CD4-positive, CD25-positive, alpha-beta regulatory T cell (primary cell): ENCODE measurements around the gene GHITM. TPM values are rescaled to one million over a fixed set of nuclear protein-coding genes. Genes with fewer than 3 reads are reported as not detected.
A peak's percentile ranks its signal among the peaks of the same experiment; 100 is the strongest.
"Not testable (repeated sequence)": the region's sequence is repeated elsewhere in the genome, so short reads cannot be mapped to it uniquely, and the experiment has no call there.

ENCODE experiments used
- ATAC-seq, 2 donors: fragments of 150-1000 bp; cut with Tn5 transposase; one replicate each; pipeline ENCODE4 v1.10.0; 2021; ENCODE audit warnings: low read depth in 2 of 2, moderate number of reproducible peaks in 2 of 2, moderate library complexity in 1 of 2
- DNase-seq, 3 donors: peaks; one replicate each; pipeline versions ENCODE4 v3.0.0 to v3.0.0-alpha.2; 2012 to 2022; ENCODE audit warnings: mixed read lengths in 1 of 3
- H3K27ac ChIP-seq: one replicate; pipeline ENCODE4 v1.7.0; 2013; ENCODE audit warnings: mild to moderate bottlenecking, low read length; ENCODE audit not compliant: insufficient read depth, poor library complexity, severe bottlenecking
- H3K27me3 ChIP-seq: one replicate; pipeline ENCODE4 v1.7.0; 2013; ENCODE audit warnings: low read length; ENCODE audit not compliant: control insufficient read depth, insufficient read depth
- H3K36me3 ChIP-seq: one replicate; pipeline ENCODE4 v1.7.0; 2013; ENCODE audit warnings: mild to moderate bottlenecking, low read length, moderate library complexity; ENCODE audit not compliant: control insufficient read depth, insufficient read depth
- H3K4me1 ChIP-seq: 2 replicates; pipeline ENCODE4 v1.7.0; 2013; ENCODE audit warnings: mild to moderate bottlenecking, low read length; ENCODE audit not compliant: insufficient read depth, control insufficient read depth, poor library complexity, severe bottlenecking
- H3K4me3 ChIP-seq: one replicate; pipeline ENCODE4 v1.7.0; 2013; ENCODE audit warnings: low read depth, mild to moderate bottlenecking, low read length, moderate library complexity
- H3K9me3 ChIP-seq, 2 experiments: 1 replicate in 1 of 2; 2 replicates in 1 of 2; pipeline ENCODE4 v1.7.0; 2013; ENCODE audit warnings: low read length in 2 of 2, mild to moderate bottlenecking in 1 of 2, moderate library complexity in 1 of 2; ENCODE audit not compliant: control insufficient read depth in 2 of 2
- H3K27ac Mint-ChIP-seq, 3 donors: one replicate each; pipeline ENCODE4 v1.8.0; 2020 to 2022; ENCODE audit warnings: mild to moderate bottlenecking in 3 of 3, mixed read lengths in 3 of 3, moderate library complexity in 2 of 3
- H3K27me3 Mint-ChIP-seq: one replicate; pipeline ENCODE4 v1.8.0; 2022; ENCODE audit warnings: mild to moderate bottlenecking, mixed read lengths
- H3K36me3 Mint-ChIP-seq: one replicate; pipeline ENCODE4 v1.8.0; 2020; ENCODE audit warnings: mixed read lengths
- H3K4me1 Mint-ChIP-seq, 4 donors: one replicate each; pipeline ENCODE4 v1.8.0; 2020 to 2022; ENCODE audit warnings: mixed read lengths in 4 of 4, mild to moderate bottlenecking in 1 of 4
- H3K4me3 Mint-ChIP-seq, 4 donors: one replicate each; pipeline ENCODE4 v1.8.0; 2020 to 2022; ENCODE audit warnings: mild to moderate bottlenecking in 4 of 4, mixed read lengths in 4 of 4, moderate library complexity in 3 of 4
- H3K9me3 Mint-ChIP-seq, 7 donors: one replicate each; pipeline ENCODE4 v1.8.0; 2020 to 2022; ENCODE audit warnings: mixed read lengths in 7 of 7, mild to moderate bottlenecking in 3 of 7, moderate library complexity in 2 of 7
- polyA plus RNA-seq, 4 donors: library from polyadenylated mRNA; unstranded; fragments of 300-500 nt; fragmentation: Illumina TruSeq; gene quantifications; one replicate each; pipeline ENCODE4 v1.2.3, GENCODE V29; 2021
- total RNA-seq: library from RNA; stranded (reverse); gene quantifications from one replicate; pipeline ENCODE4 v1.2.3, GENCODE V29; 2022

GHITM gene
- total and polyA plus RNA-seq, 5 donors from 2014 or later, result 77.9 to 303 (median 279) TPM

GRCh38 chr10:84171700-84172466 is 32.6 kb downstream of the GHITM start:
- not testable (repeated sequence) for H3K27me3 Mint-ChIP-seq, H3K36me3 Mint-ChIP-seq, H3K27ac Mint-ChIP-seq, H3K36me3 ChIP-seq, H3K9me3 Mint-ChIP-seq, H3K4me3 ChIP-seq, H3K27me3 ChIP-seq, H3K27ac ChIP-seq, ATAC-seq, H3K4me1 ChIP-seq, H3K4me3 Mint-ChIP-seq, DNase-seq, H3K9me3 ChIP-seq
- H3K4me1 Mint-ChIP-seq, result peaks cover 0 to 12% (median 3%) of the 10 kb centered on the region in 4 donors

DNA sequence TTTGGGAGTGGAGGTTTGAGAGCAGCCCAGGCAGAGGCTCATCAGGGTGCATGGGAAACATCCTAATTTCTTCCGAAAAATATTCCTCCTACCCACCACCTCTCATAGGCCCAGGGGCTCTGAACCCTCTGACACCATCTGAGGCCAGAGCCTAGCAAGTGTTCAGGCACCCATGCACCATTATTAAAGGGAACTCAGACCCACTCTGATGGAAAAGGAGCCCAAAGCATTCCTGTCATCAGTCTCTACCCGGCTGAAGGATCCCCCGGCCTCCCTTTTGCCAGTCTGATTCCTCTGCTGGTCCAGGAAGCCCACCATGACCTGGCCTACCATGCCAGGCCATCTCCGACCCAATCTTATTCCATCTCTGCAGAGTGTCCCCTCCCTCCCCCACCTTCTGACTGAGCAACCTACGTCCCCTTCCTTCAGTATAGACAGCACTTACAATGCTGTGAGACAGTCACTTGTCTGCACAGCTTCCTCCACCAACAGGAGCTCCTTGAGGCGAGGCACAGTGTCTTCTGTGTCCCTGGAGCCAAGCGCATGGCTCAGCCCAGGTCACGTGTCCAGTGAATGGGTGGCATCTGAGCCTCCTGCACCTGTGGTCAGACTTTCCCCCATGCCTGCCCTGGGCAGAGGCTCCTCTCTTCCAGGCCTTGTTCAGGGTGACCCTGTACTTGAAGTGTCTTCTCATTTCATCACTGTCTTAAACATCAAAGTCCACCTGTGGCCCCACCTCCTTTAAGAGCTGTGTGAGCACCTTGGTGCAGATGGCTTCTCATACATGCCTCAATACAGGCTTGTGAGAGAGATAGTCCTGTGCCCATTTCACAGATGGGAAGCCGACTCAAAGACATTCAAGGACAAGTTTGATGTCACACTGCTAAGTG is 33.4 kb downstream of the GHITM start:
- Histone ChIP-seq H3K27me3 (no peaks in the 10 kb centered on the region), H3K27ac (no peak overlapping the region), H3K4me1 (peaks cover 14% of the 10 kb centered on the region), H3K4me3 (no peak overlapping the region), H3K36me3 (no peaks in the 10 kb centered on the region), H3K9me3 (no peaks in the 10 kb centered on the region)
- Mint-ChIP-seq H3K27ac (no peak overlapping the region), H3K27me3 (no peaks in the 10 kb centered on the region), H3K9me3 (peaks cover 0 to 2% (median 0%) of the 10 kb centered on the region in 7 donors), H3K4me1 (peaks cover 0 to 13% (median 4%) of the 10 kb centered on the region in 4 donors), H3K4me3 (no peak overlapping the region), H3K36me3 (no peaks in the 10 kb centered on the region)
- ATAC-seq (no peak), DNase-seq (no peak)

GRCh38 chr10:84173501-84173929 is 34.2 kb downstream of the GHITM start, which contains the start of gene GPR15LG:
Gene GPR15LG (plus strand): TSS chr10:84173801. CDS start chr10:84173852, 51 bp downstream.
- H3K4me1 Mint-ChIP-seq, result peaks cover 0 to 13% (median 4%) of the 10 kb centered on the region in 4 donors
- no peak within 1 kb of the TSS for H3K27ac ChIP-seq
- H3K9me3 Mint-ChIP-seq, result peaks cover 0 to 2% (median 0%) of the 10 kb centered on the region in 7 donors
- no peak for ATAC-seq
- H3K27me3 ChIP-seq, result no peaks in the 10 kb centered on the region
- H3K4me3 ChIP-seq, result no peak within 1 kb of the TSS
- DNase-seq, result no peak
- H3K4me1 ChIP-seq, result peaks cover 18% of the 10 kb centered on the region
- no peaks in the 10 kb centered on the region for H3K36me3 ChIP-seq
- H3K9me3 ChIP-seq, result no peaks in the 10 kb centered on the region
- H3K27ac Mint-ChIP-seq, result no peak within 1 kb of the TSS
- H3K36me3 Mint-ChIP-seq, result no peaks in the 10 kb centered on the region
- H3K27me3 Mint-ChIP-seq, result no peaks in the 10 kb centered on the region
- H3K4me3 Mint-ChIP-seq, result no peak within 1 kb of the TSS

- Mint-ChIP-seq H3K27ac (peak overlapping the region in 1 of 3 donors; percentile 15), H3K36me3 (no peaks in the 10 kb centered on the region), H3K27me3 (no peaks in the 10 kb centered on the region), H3K4me3 (no peak overlapping the region), H3K9me3 (peaks cover 0 to 2% (median 0%) of the 10 kb centered on the region in 7 donors), H3K4me1 (peaks cover 0 to 13% (median 4%) of the 10 kb centered on the region in 4 donors)
- H3K9me3 ChIP-seq, result no peaks in the 10 kb centered on the region
- H3K4me3 ChIP-seq, result no peak overlapping the region
- H3K4me1 ChIP-seq, result peaks cover 18% of the 10 kb centered on the region
- no peak overlapping the region for H3K27ac ChIP-seq
- no peak for ATAC-seq
- H3K27me3 ChIP-seq, result no peaks in the 10 kb centered on the region
- no peaks in the 10 kb centered on the region for H3K36me3 ChIP-seq
- DNase-seq, result no peak
These were observed 36.1 kb downstream of the GHITM start for GRCh38 chr10:84175436-84175835.

DNA sequence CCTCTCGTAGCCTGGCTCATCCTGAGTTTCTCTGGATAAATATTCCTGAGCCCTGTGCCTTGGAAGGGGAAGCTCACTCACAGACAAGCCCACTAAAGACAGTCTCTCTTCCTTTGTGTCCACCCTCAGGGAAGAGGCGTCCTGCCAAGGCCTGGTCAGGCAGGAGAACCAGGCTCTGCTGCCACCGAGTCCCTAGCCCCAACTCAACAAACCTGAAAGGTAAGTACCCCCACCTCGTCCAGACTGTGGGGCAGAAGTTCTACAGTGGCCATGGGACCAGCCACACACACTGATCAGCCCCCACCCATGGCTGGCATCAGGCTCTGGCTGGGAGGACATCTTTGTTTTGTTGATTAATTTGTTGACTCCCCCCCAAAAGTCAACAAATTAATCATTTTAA is 37.0 kb downstream of the GHITM start:
- DNase-seq (no peak), ATAC-seq (no peak)
- Mint-ChIP-seq H3K27ac (peak overlapping the region in 2 of 3 donors; percentile 69 to 72), H3K36me3 (no peaks in the 10 kb centered on the region), H3K27me3 (no peaks in the 10 kb centered on the region), H3K4me1 (peaks cover 0 to 13% (median 4%) of the 10 kb centered on the region in 4 donors), H3K4me3 (peak overlapping the region in 1 of 4 donors; percentile 65), H3K9me3 (peaks cover 0 to 2% (median 0%) of the 10 kb centered on the region in 7 donors)
- no peak overlapping the region for H3K27ac ChIP-seq
- H3K4me1 ChIP-seq, result peaks cover 18% of the 10 kb centered on the region
- H3K27me3 ChIP-seq, result no peaks in the 10 kb centered on the region
- no peaks in the 10 kb centered on the region for H3K9me3 ChIP-seq
- no peak overlapping the region for H3K4me3 ChIP-seq
- H3K36me3 ChIP-seq, result no peaks in the 10 kb centered on the region

DNA sequence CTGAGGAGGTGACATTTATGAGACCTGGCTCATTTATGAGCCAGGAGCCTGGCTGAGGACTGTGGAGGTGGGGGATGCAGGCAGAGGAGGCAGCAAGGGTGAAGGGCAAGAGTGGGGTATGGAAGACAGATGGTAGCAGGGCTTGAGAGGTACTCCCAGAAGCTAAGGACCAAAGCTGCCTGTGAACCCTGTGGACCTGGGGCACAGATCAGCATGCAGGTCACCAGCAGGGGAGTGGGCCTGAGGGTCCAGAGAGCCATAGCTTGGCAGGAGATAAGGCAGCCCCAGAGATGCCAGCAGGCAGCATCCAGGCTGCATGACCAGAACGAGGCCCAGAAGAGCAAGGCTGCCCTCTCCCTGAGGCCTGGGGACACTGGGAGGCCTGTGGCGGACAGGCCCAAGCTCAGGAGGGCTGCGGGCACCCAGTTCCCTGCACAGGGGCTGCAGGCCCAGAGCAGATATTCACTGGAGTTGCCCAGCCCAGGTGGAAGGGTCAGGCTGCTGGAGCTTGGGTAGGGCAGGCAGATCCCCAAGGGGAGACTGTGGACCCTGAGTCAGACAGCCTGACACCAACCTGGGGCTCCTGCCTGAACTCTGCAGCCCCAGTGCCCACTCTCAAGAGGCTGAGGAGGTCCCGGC is 37.6 kb downstream of the GHITM start:
- Mint-ChIP-seq H3K27me3 (no peaks in the 10 kb centered on the region), H3K4me3 (peak overlapping the region in 1 of 4 donors; percentile 65), H3K9me3 (peaks cover 0 to 2% (median 0%) of the 10 kb centered on the region in 7 donors), H3K4me1 (peaks cover 0 to 13% (median 4%) of the 10 kb centered on the region in 4 donors), H3K27ac (peak overlapping the region; percentile 55 to 72 (median 69)), H3K36me3 (no peaks in the 10 kb centered on the region)
- Histone ChIP-seq H3K4me3 (no peak overlapping the region), H3K4me1 (peaks cover 18% of the 10 kb centered on the region), H3K9me3 (no peaks in the 10 kb centered on the region), H3K36me3 (no peaks in the 10 kb centered on the region), H3K27ac (no peak overlapping the region), H3K27me3 (no peaks in the 10 kb centered on the region)
- DNase-seq (no peak), ATAC-seq (no peak)

DNA sequence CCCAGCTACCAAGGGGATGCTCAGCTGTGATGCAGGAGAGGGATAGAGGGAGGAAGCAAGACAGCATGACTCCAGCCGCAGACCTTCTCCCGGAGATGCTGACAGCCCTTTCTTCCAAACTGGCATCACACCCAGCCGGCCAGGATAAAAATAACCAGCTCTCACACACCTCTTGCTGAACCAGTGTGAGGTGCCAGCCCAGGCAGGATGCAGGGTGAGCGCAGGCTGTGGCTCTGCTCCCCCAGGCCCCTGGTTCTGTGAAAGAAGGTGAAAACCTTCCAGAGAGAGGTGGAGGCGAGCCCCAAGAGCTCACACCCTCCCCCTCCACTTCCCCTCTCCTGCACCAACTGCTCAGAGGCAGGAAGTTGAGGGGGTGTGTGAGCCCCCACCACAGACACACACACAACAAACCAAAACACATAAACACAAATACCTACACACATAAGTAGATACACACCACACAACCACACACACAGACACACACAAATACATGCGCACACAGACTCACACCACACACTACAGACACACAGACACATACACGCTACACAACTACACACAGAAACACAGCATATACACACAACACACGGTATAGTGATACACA is 38.3 kb downstream of the GHITM start:
- no peaks in the 10 kb centered on the region for H3K36me3 Mint-ChIP-seq
- peaks cover 0 to 2% (median 0%) of the 10 kb centered on the region in 7 donors for H3K9me3 Mint-ChIP-seq
- no peaks in the 10 kb centered on the region for H3K27me3 Mint-ChIP-seq
- Histone ChIP-seq H3K27me3 (no peaks in the 10 kb centered on the region), H3K27ac (no peak overlapping the region), H3K4me3 (no peak overlapping the region), H3K4me1 (peaks cover 18% of the 10 kb centered on the region), H3K36me3 (no peaks in the 10 kb centered on the region), H3K9me3 (no peaks in the 10 kb centered on the region)
- H3K27ac Mint-ChIP-seq, result no peak overlapping the region
- DNase-seq (peak in 2 of 3 donors; percentile 53 to 85), ATAC-seq (peak; percentile 81 to 88)
- H3K4me1 Mint-ChIP-seq, result peaks cover 0 to 13% (median 4%) of the 10 kb centered on the region in 4 donors
- H3K4me3 Mint-ChIP-seq, result no peak overlapping the region
